GM12865 (cell line): ENCODE results near the gene ZNRF3.
A peak's percentile ranks its signal among the peaks of the same experiment; 100 is the strongest.
"Not testable (repeated sequence)": the region's sequence is repeated elsewhere in the genome, so short reads cannot be mapped to it uniquely, and the experiment has no call there.

Experiments used
- DNase-seq: peaks from one replicate; pipeline ENCODE4 v3.0.0; 2010; ENCODE audit warnings: low read depth
- H3K4me3 ChIP-seq: 2 replicates; pipeline ENCODE4 v1.5.1; 2011; ENCODE audit warnings: mild to moderate bottlenecking, low read depth, low read length, control low read depth
- CTCF ChIP-seq: IDR thresholded peaks from 2 replicates; pipeline ENCODE4 v1.5.1; 2011; ENCODE audit warnings: low read length, control low read depth, low read depth, inconsistent platforms; ENCODE audit not compliant: insufficient read depth; ENCODE audit errors: missing control alignments

The ZNRF3 gene

GRCh38 chr22:28846994-28847393 is 36.4 kb upstream of the ZNRF3 start:
- no peak for TF ChIP-seq CTCF
- no peak for DNase-seq
- no peak overlapping the region for H3K4me3 ChIP-seq

- peak; percentile 81 for DNase-seq
- TF ChIP-seq CTCF = peak; percentile 86
- no peak overlapping the region for H3K4me3 ChIP-seq
Measured at GRCh38 chr22:28855355-28856094, 27.8 kb upstream of the ZNRF3 start.

- no peak for TF ChIP-seq CTCF
- DNase-seq = no peak
- H3K4me3 ChIP-seq = no peak overlapping the region
Measured at GRCh38 chr22:28856095-28856455, 27.3 kb upstream of the ZNRF3 start.

- no peak overlapping the region for H3K4me3 ChIP-seq
- no peak for TF ChIP-seq CTCF
- no peak for DNase-seq
Measured at GRCh38 chr22:28857288-28857687, 26.1 kb upstream of the ZNRF3 start.

- DNase-seq = no peak
- TF ChIP-seq CTCF = no peak
- no peak overlapping the region for H3K4me3 ChIP-seq
Measured at GRCh38 chr22:28864878-28865596, 18.3 kb upstream of the ZNRF3 start.

- DNase-seq = no peak
- no peak for TF ChIP-seq CTCF
Measured at GRCh38 chr22:28867191-28867590, 16.2 kb upstream of the ZNRF3 start.

GRCh38 chr22:28868389-28868788 is 15.0 kb upstream of the ZNRF3 start:
- H3K4me3 ChIP-seq = not testable (repeated sequence)
- peak; percentile 54 for DNase-seq

More at GRCh38 chr22:28867191-28867590, 16.2 kb upstream of the ZNRF3 start:
- H3K4me3 ChIP-seq = no peak overlapping the region
